Measurements from ENCODE around the gene CHST4.
"Not testable (repeated sequence)": the region's sequence is repeated elsewhere in the genome, so short reads cannot be mapped to it uniquely, and the experiment has no call there.

CHST4 gene

GRCh38 chr16:71499775-71500364 is 26.4 kb upstream of the CHST4 start:
- peak; percentile 71 for TF ChIP-seq CTCF (IDR thresholded peaks at IDR 0.05; ENCODE audit: low read depth, low read length)
- peak; percentile 67 for DNase-seq (ENCODE audit: low read depth, low spot score)
- in situ Hi-C loops (cut with HindIII; ENCODE audit: low sequenced_read_pairs): no loop called here
- H3K4me3 ChIP-seq (ENCODE audit: low read depth, low read length): no peak overlapping the region

- no peak overlapping the region for H3K4me3 ChIP-seq (ENCODE audit: low read depth, low read length)
- no peak for TF ChIP-seq CTCF (IDR thresholded peaks at IDR 0.05; ENCODE audit: low read depth, low read length)
- in situ Hi-C loops (cut with HindIII; ENCODE audit: low sequenced_read_pairs): no loop called here
- no peak for DNase-seq (ENCODE audit: low read depth, low spot score)
These were observed 25.3 kb upstream of the CHST4 start for GRCh38 chr16:71500964-71501363.

- DNase-seq (ENCODE audit: low read depth, low spot score): no peak
- in situ Hi-C loops (cut with HindIII; ENCODE audit: low sequenced_read_pairs): no loop called here
- H3K4me3 ChIP-seq (ENCODE audit: low read depth, low read length): no peak overlapping the region
- TF ChIP-seq CTCF (IDR thresholded peaks at IDR 0.05; ENCODE audit: low read depth, low read length): no peak
These were observed 24.7 kb upstream of the CHST4 start for GRCh38 chr16:71501547-71501946.

- in situ Hi-C loops (cut with HindIII; ENCODE audit: low sequenced_read_pairs); H3K4me3 ChIP-seq (ENCODE audit: low read depth, low read length); DNase-seq (ENCODE audit: low read depth, low spot score): not testable (repeated sequence)
These were observed 22.2 kb upstream of the CHST4 start for GRCh38 chr16:71504051-71504450.

- in situ Hi-C loops (cut with HindIII; ENCODE audit: low sequenced_read_pairs): no loop called here
- DNase-seq (ENCODE audit: low read depth, low spot score): no peak
- TF ChIP-seq CTCF (IDR thresholded peaks at IDR 0.05; ENCODE audit: low read depth, low read length): no peak
- H3K4me3 ChIP-seq (ENCODE audit: low read depth, low read length): no peak overlapping the region
These were observed 21.3 kb upstream of the CHST4 start for GRCh38 chr16:71504901-71505300.

DNA sequence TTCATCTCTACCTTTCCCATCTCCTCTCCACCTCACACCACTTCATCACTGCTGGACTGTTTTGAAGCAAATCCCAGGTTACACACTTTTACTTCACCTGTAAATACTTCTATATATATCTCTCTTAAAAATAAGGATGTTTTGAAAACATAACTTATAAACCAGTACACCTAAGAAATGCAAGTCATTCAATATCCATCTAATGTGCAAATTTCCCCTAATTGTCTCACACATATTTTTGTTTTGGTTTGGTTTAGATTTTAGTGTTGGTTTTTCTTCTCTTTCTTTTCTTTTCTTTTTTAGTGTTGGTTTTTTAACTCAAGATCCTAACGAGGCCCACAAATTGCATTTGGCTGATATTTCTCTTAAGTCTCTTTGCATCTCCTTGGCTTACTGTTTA is 19.2 kb upstream of the CHST4 start:
- no peak overlapping the region for H3K4me3 ChIP-seq (ENCODE audit: low read depth, low read length)
- in situ Hi-C loops (cut with HindIII; ENCODE audit: low sequenced_read_pairs): no loop called here
- DNase-seq (ENCODE audit: low read depth, low spot score): no peak
- TF ChIP-seq CTCF (IDR thresholded peaks at IDR 0.05; ENCODE audit: low read depth, low read length): no peak

DNA sequence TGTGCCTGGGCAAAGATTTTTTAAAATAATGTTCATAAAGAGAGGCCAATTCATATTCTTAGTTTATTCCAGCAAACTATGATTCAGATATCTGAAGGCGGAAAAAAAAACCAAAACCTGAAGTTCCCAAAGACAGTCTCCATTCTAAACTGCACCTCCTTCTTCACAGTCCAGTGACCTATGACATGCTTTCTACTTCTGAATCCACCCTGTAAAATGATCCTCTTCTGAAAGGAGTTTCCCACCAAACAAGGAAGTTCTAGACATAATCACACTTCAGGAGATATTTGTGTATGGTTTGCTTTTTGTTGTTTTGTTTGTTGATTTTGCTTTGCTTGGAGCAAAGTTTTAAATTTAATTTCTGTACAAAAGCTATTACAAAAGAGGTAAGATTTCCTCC is 12.9 kb upstream of the CHST4 start:
- in situ Hi-C loops (cut with HindIII; ENCODE audit: low sequenced_read_pairs): no loop called here
- DNase-seq (ENCODE audit: low read depth, low spot score): no peak
- no peak overlapping the region for H3K4me3 ChIP-seq (ENCODE audit: low read depth, low read length)
- no peak for TF ChIP-seq CTCF (IDR thresholded peaks at IDR 0.05; ENCODE audit: low read depth, low read length)

Data from astrocyte of the spinal cord (primary cell).